SU-DHL-6 (cell line): ENCODE data around the gene PI16.

ENCODE experiments used
- CTCF ChIP-seq: fragments of 200-600 bp; sonication (generic); IDR thresholded peaks from one replicate; pipeline ENCODE4 v1.5.1; 2017; ENCODE audit warnings: antibody characterized with exemption, mild to moderate bottlenecking, low read length, moderate library complexity; ENCODE audit not compliant: insufficient read depth, poor library complexity, severe bottlenecking
- EZH2phosphoT487 ChIP-seq: fragments of 200-600 bp; sonication (generic), shearing (Covaris generic); conservative IDR thresholded peaks from 2 replicates; pipeline ENCODE4 v1.6.1; 2018; ENCODE audit warnings: mild to moderate bottlenecking, antibody characterized with exemption, low read length, moderate library complexity, mixed read lengths

GRCh38 chr6:36927691-36928546 lies 26.6 kb upstream of the PI16 start:
- no peak for TF ChIP-seq CTCF
- no peak for TF ChIP-seq EZH2phosphoT487
